Kidney tubule cell (primary cell): ENCODE measurements around the gene RRAD.

Experiments used
- DNase-seq: peaks from one replicate; pipeline ENCODE4 v3.0.0-alpha.2; 2018; ENCODE audit warnings: low spot score

RRAD gene

GRCh38 chr16:66934138-66934838 lies 9.0 kb upstream of the RRAD start, which contains the start of gene CIAO2B:
Gene CIAO2B (minus strand): TSS chr16:66934402. CDS start chr16:66934364, 38 bp downstream.
- DNase-seq, result peak; percentile 87

GRCh38 chr16:66933776-66934137 lies 8.4 kb upstream of the RRAD start:
- peak; percentile 77 for DNase-seq

GRCh38 chr16:66932076-66932475 lies 6.7 kb upstream of the RRAD start:
- DNase-seq, result no peak

- no peak for DNase-seq
Observed at GRCh38 chr16:66931665-66932064, 6.3 kb upstream of the RRAD start.

DNA sequence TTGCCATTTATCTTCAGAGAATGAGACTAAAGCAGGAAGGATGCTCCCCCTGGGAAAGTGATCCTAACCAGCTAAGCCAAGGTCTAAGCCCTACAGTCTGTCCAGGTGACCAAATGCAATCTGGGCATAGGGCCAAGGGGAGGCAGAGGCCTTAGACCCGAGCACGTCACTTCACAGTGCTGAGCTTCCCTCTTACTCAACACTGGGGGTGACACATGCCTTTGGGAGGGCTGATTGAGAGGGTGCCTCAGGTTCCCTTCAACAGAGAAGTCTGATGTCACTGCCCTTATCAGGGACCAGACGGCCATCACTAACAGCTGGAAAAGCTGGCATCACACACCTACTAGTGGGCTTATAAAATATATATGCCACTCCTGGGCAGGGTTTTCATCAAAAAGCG lies 4.9 kb upstream of the RRAD start:
- DNase-seq, result peak; percentile 97

DNA sequence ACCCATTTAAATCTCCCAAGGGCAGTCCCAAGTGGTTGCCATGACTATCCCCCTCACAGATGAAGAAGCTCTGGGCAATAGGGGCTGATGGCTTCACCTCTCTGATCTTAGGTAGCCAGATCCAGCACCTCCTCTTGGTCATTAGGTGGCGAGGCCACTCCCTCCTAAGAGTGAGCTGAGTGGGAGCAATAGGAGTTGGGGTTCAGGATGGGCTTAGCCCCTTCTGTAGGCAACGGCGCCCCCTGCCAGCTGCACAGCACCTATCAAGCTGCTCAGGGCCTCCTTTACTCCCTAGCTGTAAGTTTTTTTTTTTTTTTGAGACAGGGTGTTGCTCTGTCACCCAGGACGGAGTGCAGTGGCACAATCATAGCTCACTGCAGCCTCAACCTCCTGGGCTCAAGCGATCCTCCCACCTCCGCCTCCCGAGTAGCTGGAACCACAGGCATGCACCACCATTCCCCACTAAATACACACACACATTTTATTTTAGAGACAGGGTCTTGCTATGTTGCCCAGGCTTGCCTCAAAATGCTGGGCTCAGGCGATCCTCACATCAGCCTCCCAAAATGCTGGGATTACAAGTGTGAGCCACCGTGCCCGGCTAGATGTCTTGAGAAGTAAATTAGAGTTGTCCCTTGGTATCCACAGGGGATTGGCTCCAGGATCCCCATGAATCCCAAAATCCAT lies 3.5 kb upstream of the RRAD start:
- peak; percentile 46 for DNase-seq

GRCh38 chr16:66927918-66928649 lies 2.7 kb upstream of the RRAD start:
- peak; percentile 91 for DNase-seq

DNA sequence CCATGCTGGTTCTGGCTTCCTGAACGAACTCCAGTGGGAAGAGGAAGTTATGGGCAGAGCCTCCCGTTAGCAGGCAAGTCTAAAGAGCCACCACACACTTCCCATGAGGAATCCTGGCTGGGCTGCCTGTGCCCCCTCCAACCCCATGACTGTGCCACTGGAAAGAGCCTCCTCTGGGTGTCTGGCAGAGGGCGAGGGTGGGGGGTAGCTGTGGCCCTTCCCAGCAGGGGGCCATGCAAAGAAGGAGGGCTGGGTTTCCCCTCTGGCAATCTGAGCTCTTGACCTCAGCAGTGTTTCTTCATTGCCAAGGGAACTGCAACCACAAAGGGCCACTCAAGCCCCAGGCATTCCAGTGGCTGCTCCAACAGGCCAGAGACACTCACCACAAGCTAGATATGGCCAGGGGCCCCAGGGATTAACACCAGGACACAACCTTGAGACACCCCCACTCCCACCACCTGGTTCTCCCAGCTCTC lies 1.7 kb upstream of the RRAD start:
- DNase-seq, result peak; percentile 99

DNA sequence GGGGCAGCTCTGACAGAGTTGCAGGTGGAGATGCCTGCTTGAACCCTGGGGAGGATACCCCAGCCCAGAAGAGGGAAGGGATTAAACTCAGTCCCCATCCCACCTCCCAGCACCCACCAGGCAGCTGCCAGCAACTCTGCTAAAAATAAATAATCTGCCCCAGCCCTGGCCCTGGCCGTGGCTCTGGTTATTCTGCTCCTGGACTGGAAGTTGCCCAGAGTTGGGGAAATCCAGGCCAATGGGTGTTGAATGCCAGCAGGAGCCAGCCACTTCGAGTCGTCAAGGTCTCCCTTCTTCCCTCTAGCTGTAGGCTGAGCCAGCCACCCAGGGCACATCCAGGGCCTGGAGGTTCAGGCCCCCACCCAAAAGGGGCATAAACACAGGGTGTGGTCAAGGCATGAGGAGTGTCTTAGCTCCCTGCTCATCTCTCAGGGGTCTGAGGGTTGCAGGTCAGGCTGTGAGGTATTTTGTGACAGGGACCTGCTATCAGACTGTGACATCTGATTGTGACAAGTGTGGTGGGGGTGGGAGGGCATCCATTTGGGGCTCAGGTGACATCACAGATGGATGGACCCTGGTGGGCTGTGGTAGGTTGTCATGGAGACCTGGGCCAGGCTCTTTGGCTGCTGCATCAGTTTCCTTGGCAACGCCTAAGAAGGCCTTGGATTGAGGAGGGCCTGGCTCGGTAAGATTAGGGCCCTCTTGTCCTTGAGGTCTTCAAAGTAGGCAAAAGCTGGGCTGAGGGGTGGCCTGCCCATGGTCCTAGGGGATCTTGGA lies 1.0 kb upstream of the RRAD start:
- DNase-seq, result peak; percentile 46

- DNase-seq, result peak; percentile 54
Observed at GRCh38 chr16:66924527-66925321, 611 bp downstream of the RRAD start.

GRCh38 chr16:66923866-66924265 lies 1.5 kb downstream of the RRAD start:
- DNase-seq, result peak; percentile 32

DNA sequence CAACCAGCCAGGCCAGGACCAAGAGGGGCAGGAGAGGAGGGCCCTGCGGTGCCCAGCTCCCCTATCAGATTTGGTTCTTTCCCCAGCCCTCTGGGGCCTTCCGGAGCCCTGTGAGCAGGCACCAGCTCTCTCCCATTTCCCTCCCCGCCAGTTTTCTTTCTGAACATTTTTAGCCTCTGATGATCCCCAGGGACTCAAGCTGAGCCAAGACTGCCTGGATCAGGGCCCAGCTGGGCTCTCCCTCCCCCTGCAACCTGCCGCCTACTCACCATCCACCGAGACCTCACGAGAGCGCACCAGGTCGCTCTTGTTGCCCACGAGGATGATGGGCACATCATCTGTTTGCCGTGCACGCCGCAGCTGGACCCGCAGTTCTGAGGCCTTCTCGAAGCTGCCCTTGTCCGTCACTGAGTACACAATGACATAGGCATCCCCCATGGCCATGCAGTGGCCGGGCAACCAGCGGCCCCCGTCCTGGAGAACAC lies 2.0 kb downstream of the RRAD start:
- DNase-seq, result peak; percentile 35

DNA sequence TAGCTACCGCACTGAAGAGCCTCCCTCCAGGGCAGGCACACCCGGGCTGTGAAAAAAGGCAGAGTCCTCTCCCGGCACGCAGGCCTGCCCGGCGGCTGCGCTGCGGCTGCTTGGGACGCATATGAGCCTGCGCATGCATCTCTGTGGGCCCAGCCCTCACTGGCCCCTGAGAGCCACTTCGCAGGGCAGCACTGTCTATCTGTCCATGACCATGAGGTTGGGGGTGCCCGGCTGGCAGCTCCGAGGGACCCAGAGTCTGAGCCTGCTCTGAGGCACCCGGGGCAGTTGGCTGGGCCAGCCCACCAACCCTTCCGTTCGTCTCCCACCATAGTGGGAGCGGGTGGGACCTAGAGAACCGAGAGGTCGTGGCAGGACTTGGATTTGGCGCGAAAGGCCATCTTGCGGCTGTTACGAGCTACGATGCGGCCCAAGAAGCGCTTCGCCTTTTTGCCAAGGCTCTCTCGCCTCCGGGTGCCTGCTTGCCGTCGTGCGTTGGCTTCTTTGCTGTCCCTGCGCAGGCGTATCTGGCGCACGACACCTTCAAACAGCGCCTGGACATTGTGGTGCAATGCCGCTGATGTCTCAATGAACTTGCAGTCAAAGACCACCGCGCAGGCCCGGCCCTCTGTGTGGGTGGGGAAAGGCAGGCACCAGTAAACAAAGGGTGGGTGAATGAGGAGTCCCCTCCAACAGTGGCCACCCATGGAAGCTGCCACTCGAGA lies 3.4 kb downstream of the RRAD start:
- DNase-seq, result no peak

DNA sequence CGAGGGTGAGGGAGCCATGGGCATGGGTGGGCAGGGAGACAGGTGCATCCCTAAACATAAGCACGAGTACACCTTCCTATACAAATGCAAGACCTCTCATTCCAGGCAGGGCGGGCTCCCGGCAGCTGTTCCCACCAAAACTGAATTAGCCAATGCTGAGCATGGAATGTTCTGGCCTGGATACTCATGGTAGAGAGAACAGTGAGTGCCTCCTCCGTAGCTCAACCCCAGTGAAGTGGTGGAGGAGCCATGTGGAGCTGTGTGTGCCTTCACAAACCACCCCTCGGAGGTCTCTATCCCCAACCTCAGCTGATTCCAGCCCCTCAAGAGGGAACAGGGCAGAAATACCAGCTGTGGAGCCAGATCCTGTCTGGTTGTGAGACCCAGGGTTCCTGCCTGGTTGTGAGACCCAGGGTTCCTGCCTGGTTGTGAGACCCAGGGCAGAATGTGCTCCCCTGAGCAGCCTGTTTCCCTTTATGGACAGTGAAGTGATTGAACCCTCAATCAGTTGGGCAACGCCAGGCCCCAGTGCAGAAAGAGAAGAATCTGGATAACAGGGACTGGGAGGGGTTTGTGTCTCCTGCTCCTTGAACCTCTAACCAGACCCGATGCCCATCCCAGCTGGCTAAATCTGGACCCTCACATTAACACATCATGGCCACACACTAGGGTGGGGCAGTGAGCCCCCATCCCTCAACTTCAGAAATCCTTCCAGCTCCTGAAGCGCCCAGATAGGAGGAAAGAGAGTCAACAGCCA lies 4.2 kb downstream of the RRAD start:
- peak; percentile 10 for DNase-seq

- no peak for DNase-seq
Observed at GRCh38 chr16:66920299-66920590, 5.1 kb downstream of the RRAD start.

DNA sequence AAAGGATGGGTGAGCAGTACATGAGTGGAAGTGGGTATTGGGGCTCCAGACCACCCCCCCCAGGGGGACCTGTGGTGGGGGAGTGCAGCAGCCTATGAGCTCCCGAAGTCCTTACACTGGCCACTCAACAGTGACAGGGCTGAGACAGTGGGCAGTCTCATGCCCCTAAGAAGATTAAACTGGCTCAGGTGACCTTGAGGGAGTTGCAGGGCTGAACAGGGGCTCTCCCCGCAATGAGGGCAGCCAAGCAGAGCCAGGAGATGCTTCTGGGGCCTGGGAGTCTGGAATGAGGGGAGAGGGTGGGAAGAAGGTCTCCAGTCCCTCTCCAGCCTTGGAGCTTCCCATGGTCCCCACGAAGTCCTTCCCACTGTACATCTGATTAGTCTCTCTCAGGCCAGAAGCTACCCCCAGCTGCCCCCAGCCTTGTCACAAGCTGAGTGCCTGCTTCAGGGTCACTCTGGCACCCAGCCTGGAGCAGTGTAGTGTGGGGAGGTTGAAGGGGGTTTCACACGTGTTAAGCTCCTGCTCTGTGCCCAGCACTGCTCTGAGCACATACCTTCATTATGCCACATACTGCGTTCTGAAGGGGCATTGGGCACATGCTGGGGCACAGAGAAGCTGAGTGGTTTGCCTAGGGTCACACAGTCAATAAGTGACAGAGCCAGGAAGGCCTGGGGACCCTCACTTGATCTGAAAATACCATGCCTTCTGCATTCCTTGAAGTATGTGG lies 5.6 kb downstream of the RRAD start:
- DNase-seq, result peak; percentile 26

DNA sequence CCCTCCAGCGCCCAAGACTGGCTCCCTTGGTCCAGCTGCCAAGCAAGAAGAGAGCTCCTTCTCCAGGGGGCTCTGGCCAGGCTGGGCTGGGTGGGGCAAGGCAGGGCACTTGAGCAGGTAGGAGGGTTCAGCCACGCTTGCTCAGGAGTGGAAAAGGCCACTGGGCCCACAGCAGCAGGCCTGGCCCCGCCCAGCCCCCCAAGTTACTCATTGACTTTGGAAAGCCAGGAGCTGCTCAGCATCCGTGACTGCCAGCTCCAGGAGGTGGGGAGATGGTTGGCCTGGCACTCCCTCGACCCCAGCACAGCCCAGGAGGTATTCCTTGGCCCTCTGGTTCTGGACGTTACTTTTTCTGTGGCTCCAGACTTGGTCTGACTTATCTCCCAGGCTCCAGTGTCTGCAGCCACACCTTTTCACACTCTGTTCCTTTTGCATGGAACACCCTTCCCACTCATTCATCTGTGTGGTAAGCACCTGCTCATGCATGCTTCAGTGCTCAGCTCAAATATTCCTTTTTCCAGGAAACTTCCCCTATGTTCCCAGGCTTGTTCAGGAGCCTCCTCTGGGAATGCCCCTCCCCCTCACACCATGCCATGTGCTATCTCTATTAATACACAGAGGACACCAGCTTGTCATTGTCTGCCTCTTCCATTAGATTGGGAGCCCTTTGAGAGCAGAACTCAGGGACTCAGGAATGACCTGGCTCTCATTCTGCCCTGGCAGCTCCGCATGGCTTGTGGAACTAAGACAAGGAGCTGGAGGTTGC lies 6.3 kb downstream of the RRAD start, which contains the start of gene CDH16:
CDH16 (minus strand) TSS at position 83 of the 766 bp plus-strand sequence. CDS start 820 bp downstream, outside the sequence.
- peak; percentile 93 for DNase-seq

DNA sequence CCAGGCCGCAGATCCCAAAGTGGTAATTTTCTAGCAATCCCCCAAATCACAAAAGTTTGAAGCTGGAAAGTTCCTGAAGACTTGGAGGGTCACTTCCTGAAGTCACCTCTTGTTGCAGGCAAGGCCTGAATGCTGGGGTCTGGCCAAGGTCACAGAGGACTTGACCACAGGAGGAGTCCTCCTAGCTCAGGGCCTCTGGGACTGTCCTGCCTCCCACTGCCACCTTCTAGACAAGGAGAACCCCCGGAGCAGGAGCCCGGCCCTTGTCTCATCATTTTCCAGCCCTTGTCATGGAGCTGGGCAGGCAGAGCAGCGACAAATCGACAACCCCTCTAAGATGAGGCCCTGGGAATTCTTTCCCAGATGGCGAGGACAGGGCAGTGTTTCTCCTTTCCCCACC lies 7.0 kb downstream of the RRAD start:
- DNase-seq, result no peak
